CD8-positive, alpha-beta memory T cell (primary cell): Measurements from ENCODE around the gene EMX1. TPM values are rescaled to one million over a fixed set of nuclear protein-coding genes. Genes with fewer than 3 reads are reported as not detected.

Experiments
- CTCF ChIA-PET: fragments of 350-600 bp; sonication (Branson Sonifier 250); formaldehyde crosslinking; loops from one replicate; lab custom pipeline; 2021; ENCODE audit warnings: antibody characterized with exemption; lab: Charles Lee
- POLR2A ChIA-PET: fragments of 350-600 bp; sonication (Branson Sonifier 250); formaldehyde crosslinking; loops from one replicate; lab custom pipeline; 2021; ENCODE audit warnings: antibody characterized with exemption; lab: Charles Lee
- DNase-seq, 5 donors: peaks; one replicate each; pipeline versions ENCODE4 v3.0.0 to v3.0.0-alpha.2; 2020 to 2022; ENCODE audit warnings: mixed read lengths in 1 of 5
- H3K27ac ChIP-seq: one replicate; pipeline ENCODE4 v1.7.0; 2013; ENCODE audit warnings: low read depth, mild to moderate bottlenecking, low read length, moderate library complexity
- H3K27me3 ChIP-seq: 2 replicates; pipeline ENCODE4 v1.7.0; 2013; ENCODE audit warnings: low read length, mild to moderate bottlenecking; ENCODE audit not compliant: insufficient read depth, poor library complexity, severe bottlenecking
- H3K36me3 ChIP-seq: 2 replicates; pipeline ENCODE4 v1.7.0; 2013; ENCODE audit warnings: mild to moderate bottlenecking, low read length, moderate library complexity; ENCODE audit not compliant: insufficient read depth
- H3K4me1 ChIP-seq: 2 replicates; pipeline ENCODE4 v1.7.0; 2013; ENCODE audit warnings: mild to moderate bottlenecking, low read length, moderate library complexity; ENCODE audit not compliant: insufficient read depth
- H3K4me3 ChIP-seq: 2 replicates; pipeline ENCODE4 v1.7.0; 2013; ENCODE audit warnings: mild to moderate bottlenecking, low read length
- H3K9me3 ChIP-seq: 2 replicates; pipeline ENCODE4 v1.7.0; 2013; ENCODE audit warnings: mild to moderate bottlenecking, low read length
- H3K27ac Mint-ChIP-seq, 8 donors: one replicate each; pipeline ENCODE4 v1.8.0; 2020 to 2021; ENCODE audit warnings: mixed read lengths in 8 of 8, mild to moderate bottlenecking in 6 of 8, inconsistent platforms in 3 of 8, moderate library complexity in 3 of 8
- H3K27me3 Mint-ChIP-seq, 2 donors: one replicate each; pipeline ENCODE4 v1.8.0; 2020 to 2021; ENCODE audit warnings: mixed read lengths in 2 of 2, mild to moderate bottlenecking in 1 of 2, moderate library complexity in 1 of 2
- H3K36me3 Mint-ChIP-seq, 3 donors: one replicate each; pipeline ENCODE4 v1.8.0; 2020 to 2021; ENCODE audit warnings: mixed read lengths in 3 of 3, inconsistent platforms in 1 of 3, mild to moderate bottlenecking in 1 of 3
- H3K4me1 Mint-ChIP-seq, 3 donors: one replicate each; pipeline ENCODE4 v1.8.0; 2020 to 2021; ENCODE audit warnings: mixed read lengths in 3 of 3, inconsistent platforms in 1 of 3, mild to moderate bottlenecking in 1 of 3
- H3K4me3 Mint-ChIP-seq, 7 donors: one replicate each; pipeline ENCODE4 v1.8.0; 2020 to 2021; ENCODE audit warnings: mixed read lengths in 7 of 7, mild to moderate bottlenecking in 6 of 7, moderate library complexity in 4 of 7, inconsistent platforms in 2 of 7
- H3K9me3 Mint-ChIP-seq, 5 donors: one replicate each; pipeline ENCODE4 v1.8.0; 2020 to 2022; ENCODE audit warnings: mixed read lengths in 5 of 5, mild to moderate bottlenecking in 3 of 5, moderate library complexity in 2 of 5, inconsistent platforms in 1 of 5
- polyA plus RNA-seq: library from polyadenylated mRNA; unstranded; fragments of 300-500 nt; fragmentation: Illumina TruSeq; gene quantifications from one replicate; pipeline ENCODE4 v1.2.3, GENCODE V29; 2021
- total RNA-seq, 2 experiments: library from RNA; stranded (reverse); gene quantifications; one replicate each; pipeline ENCODE4 v1.2.3, GENCODE V29; 2021

The EMX1 gene
- total and polyA plus RNA-seq, 3 experiments from 2014 or later: 0.57 to 0.82 TPM; not detected in 1

DNA sequence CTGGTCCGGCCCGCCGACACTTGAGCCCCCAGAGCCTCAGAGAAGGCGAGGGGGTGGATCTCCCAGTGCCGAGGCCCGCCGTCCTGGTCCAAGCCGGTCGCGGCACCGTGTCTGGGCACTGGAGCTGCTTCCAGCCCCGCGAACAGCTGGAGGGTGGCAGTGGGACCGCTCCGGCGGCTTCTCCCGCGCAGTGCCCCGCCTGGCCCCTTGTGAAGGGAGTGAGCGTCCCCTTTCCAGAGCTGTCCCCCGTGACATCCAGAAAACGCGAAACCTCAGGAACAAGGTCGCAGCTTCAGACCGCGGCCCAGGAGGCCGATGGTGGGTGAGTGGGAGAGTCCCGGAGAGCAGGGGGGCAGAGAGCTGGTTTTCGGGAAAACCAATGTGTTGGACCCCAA is 579 bp upstream of the EMX1 start:
- peaks cover 44% of the 10 kb centered on the region for H3K4me1 ChIP-seq
- no peaks in the 10 kb centered on the region for H3K9me3 ChIP-seq
- ChIA-PET CTCF (interaction anchor here (1.3 kb wide), 1 partner anchor 30 kb away, joined by 7 read pairs; the partner anchor contains the start of gene SPR), POLR2A (no interaction called here)
- peaks cover 76% of the 10 kb centered on the region for H3K27me3 ChIP-seq
- peak overlapping the region; percentile 58 for H3K4me3 ChIP-seq
- H3K27ac ChIP-seq: no peak overlapping the region
- peak overlapping the region; percentile 74 to 92 (median 79) for H3K4me3 Mint-ChIP-seq
- no peak for DNase-seq
- H3K27me3 Mint-ChIP-seq: peaks cover 55 to 71% of the 10 kb centered on the region in 2 donors
- no peak overlapping the region for H3K27ac Mint-ChIP-seq
- peaks cover 27 to 49% (median 35%) of the 10 kb centered on the region in 3 donors for H3K4me1 Mint-ChIP-seq
- peaks cover 0 to 2% (median 0%) of the 10 kb centered on the region in 5 donors for H3K9me3 Mint-ChIP-seq
- no peaks in the 10 kb centered on the region for H3K36me3 ChIP-seq
- no peaks in the 10 kb centered on the region for H3K36me3 Mint-ChIP-seq

DNA sequence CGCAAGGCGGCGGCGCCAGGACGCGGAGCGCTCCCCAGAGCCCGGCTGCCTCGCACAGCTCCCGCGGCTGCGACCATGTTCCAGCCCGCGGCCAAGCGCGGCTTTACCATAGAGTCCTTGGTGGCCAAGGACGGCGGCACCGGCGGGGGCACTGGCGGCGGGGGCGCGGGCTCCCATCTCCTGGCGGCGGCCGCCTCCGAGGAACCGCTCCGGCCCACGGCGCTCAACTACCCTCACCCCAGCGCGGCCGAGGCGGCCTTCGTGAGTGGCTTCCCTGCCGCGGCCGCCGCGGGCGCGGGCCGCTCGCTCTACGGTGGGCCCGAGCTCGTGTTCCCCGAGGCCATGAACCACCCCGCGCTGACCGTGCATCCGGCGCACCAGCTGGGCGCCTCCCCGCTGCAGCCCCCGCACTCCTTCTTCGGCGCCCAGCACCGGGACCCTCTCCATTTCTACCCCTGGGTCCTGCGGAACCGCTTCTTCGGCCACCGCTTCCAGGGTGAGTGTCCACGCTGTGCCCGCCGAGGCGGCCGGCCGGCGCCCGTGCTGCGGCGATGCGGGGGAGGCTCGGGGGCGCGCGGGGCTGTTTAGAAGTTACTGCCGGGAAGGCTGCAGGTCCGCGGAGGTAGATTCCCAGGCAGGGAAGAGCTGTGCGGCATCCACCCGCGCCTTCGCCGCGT is 696 bp downstream of the EMX1 start:
- CTCF ChIA-PET: interaction anchor here (1.7 kb wide), 1 partner anchor 25 kb away, joined by 5 read pairs; no protein-coding TSS in a partner anchor
- Histone ChIP-seq H3K4me3 (no peak overlapping the region), H3K4me1 (peaks cover 44% of the 10 kb centered on the region), H3K27me3 (peaks cover 86% of the 10 kb centered on the region), H3K27ac (no peak overlapping the region), H3K9me3 (no peaks in the 10 kb centered on the region), H3K36me3 (no peaks in the 10 kb centered on the region)
- Mint-ChIP-seq H3K4me3 (peak overlapping the region in 4 of 7 donors; percentile 69 to 78 (median 76)), H3K36me3 (no peaks in the 10 kb centered on the region), H3K27me3 (peaks cover 66 to 73% of the 10 kb centered on the region in 2 donors), H3K9me3 (peaks cover 0 to 2% (median 0%) of the 10 kb centered on the region in 5 donors), H3K27ac (peak overlapping the region in 1 of 8 donors; percentile 19), H3K4me1 (peaks cover 27 to 49% (median 35%) of the 10 kb centered on the region in 3 donors)
- DNase-seq: no peak
- POLR2A ChIA-PET: no interaction called here

DNA sequence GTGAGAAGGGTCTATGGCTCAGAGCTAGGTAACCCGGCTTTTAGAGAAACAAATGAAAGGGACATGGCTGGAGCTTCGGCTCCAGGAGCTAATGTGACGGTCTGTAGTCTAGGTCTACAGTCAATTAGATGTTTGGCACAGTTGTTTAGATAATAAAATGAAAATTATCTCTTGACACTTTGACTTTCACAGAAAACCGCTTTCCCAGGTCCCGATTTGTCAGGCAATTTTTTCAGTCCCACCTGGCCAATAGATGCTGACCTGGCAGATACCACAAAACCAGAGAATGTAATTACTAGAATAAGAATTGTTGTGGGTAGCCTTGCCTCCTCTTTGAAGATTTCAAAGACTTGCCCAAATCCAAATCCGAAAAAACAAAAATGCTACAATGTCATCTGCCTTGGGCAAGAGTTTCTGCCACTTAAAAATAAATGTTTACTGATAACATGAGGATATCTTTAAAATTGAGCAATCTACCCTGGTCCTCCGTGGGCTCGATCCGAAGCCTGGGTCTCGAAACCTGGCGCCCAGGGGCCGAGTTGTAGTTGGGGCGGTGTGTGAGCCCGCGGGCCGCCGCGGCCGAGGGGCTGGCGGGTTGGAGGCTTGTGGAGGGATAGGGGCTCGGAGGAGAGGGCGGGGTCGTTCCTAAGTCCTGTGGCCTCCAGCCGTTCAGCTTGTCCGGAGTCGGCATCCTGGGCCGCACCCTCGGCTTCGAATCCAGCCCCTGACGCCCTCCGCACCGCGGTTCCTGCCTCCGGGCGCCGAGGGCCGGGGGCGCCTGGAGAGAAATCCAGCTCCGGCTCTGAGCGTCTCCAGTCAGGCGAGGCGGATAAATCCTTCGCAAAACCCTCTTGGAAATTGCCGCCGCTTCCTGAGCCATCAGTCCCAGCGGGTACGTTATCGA is 2.3 kb downstream of the EMX1 start:
- CTCF ChIA-PET: no interaction called here

DNA sequence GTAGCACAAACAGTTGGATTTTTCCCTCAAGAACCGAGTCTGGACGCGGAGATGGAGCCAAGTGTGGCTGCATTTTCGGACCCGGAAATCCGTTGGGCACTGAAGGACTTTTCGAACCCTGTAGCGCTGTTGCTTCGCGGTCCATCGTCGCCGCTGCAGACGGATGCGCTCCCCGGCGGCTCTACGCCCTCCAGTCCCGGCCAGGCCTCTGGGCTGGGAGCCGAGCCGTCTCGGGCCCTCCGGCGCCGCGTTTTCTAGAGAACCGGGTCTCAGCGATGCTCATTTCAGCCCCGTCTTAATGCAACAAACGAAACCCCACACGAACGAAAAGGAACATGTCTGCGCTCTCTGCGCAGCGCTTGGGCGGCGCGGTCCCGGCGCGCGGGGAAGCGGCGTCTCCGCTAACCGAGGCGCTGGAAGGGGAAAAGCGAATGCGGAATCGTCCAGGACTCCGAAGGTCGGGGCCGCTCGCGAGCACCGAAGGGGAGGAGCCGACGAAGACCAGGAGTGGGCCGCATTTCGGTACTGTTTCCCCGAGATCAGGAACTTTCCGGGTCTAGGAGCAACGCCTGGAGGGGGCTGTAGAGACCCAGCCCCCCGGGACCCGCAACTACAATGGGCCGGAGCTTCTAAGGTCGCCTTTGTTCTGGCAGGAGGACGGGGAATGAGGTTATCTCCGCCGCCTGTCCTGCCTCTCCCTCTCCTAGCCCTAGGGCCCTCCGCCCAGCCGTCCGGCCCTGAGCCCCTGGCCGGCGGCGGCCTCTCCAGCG is 3.2 kb downstream of the EMX1 start:
- Histone ChIP-seq H3K4me1 (peaks cover 36% of the 10 kb centered on the region), H3K27ac (no peak overlapping the region), H3K4me3 (peak overlapping the region; percentile 26), H3K36me3 (no peaks in the 10 kb centered on the region), H3K9me3 (no peaks in the 10 kb centered on the region), H3K27me3 (peaks cover 72% of the 10 kb centered on the region)
- peaks cover 21 to 48% (median 25%) of the 10 kb centered on the region in 3 donors for H3K4me1 Mint-ChIP-seq
- H3K27me3 Mint-ChIP-seq: peaks cover 59 to 61% of the 10 kb centered on the region in 2 donors
- ChIA-PET CTCF (no interaction called here), POLR2A (no interaction called here)
- no peaks in the 10 kb centered on the region for H3K36me3 Mint-ChIP-seq
- H3K9me3 Mint-ChIP-seq: peaks cover 0 to under 1% (median 0%) of the 10 kb centered on the region in 5 donors
- H3K27ac Mint-ChIP-seq: no peak overlapping the region
- H3K4me3 Mint-ChIP-seq: peak overlapping the region; percentile 30 to 70 (median 52)
- DNase-seq: no peak

More for the DNA sequence above, 2.3 kb downstream of the EMX1 start:
- no peak overlapping the region for H3K27ac Mint-ChIP-seq
- DNase-seq: no peak
- Histone ChIP-seq H3K36me3 (no peaks in the 10 kb centered on the region), H3K4me3 (peak overlapping the region; percentile 26), H3K9me3 (no peaks in the 10 kb centered on the region), H3K4me1 (peaks cover 44% of the 10 kb centered on the region), H3K27ac (no peak overlapping the region), H3K27me3 (peaks cover 75% of the 10 kb centered on the region)
- peaks cover 27 to 51% (median 29%) of the 10 kb centered on the region in 3 donors for H3K4me1 Mint-ChIP-seq
- POLR2A ChIA-PET: interaction anchor here (0.8 kb wide), 1 partner anchor 12 kb away, joined by 3 read pairs; no protein-coding TSS in a partner anchor
- H3K27me3 Mint-ChIP-seq: peaks cover 62 to 67% of the 10 kb centered on the region in 2 donors
- H3K36me3 Mint-ChIP-seq: no peaks in the 10 kb centered on the region
- no peaks in the 10 kb centered on the region for H3K9me3 Mint-ChIP-seq
- peak overlapping the region; percentile 17 to 80 (median 52) for H3K4me3 Mint-ChIP-seq

DNA sequence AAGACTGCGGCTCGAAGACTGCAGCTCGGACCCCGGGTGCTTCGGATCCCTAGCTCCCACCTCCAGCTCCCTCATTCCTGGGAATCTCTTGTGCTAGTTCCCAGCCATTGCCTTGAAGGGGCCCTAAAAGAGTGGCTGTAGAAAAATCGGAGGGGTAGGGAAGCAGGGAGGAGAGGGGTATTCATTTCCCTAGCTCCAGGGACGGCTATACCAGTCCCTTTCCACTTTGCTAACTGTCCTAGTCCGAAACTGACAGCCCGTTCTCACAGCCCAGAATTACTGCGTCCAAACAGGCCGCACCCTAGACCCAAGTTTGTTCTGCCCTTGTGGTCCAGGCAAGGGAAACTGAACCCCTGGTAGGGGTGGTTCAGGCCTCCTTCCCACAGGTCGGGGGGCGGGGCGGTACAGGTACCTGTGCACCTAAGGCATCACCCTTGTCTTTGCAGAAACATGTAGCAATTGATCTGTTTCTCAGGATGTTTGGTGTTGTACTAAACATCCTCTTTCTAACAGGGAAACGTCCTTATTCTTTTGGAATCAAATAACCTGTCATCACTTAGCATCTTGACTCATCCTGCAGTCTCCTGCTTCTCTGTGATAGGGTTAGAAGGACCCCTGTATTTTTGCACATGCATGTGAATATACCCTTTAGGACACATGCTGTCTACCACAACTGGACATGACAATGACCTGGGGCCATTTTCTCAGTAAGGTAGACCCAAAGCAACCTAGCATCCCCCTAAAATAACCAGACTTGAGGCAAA is 4.0 kb downstream of the EMX1 start:
- DNase-seq: no peak
- Mint-ChIP-seq H3K36me3 (no peaks in the 10 kb centered on the region), H3K4me3 (peak overlapping the region in 1 of 7 donors; percentile 54), H3K4me1 (peaks cover 20 to 50% (median 23%) of the 10 kb centered on the region in 3 donors), H3K9me3 (peaks cover 0 to 2% (median 0%) of the 10 kb centered on the region in 5 donors), H3K27me3 (peaks cover 57 to 63% of the 10 kb centered on the region in 2 donors), H3K27ac (peak overlapping the region in 1 of 8 donors; percentile 11)
- peaks cover 31% of the 10 kb centered on the region for H3K4me1 ChIP-seq
- no peak overlapping the region for H3K4me3 ChIP-seq
- CTCF ChIA-PET: no interaction called here
- no peaks in the 10 kb centered on the region for H3K36me3 ChIP-seq
- POLR2A ChIA-PET: no interaction called here
- H3K27me3 ChIP-seq: peaks cover 74% of the 10 kb centered on the region
- H3K27ac ChIP-seq: no peak overlapping the region
- no peaks in the 10 kb centered on the region for H3K9me3 ChIP-seq

DNA sequence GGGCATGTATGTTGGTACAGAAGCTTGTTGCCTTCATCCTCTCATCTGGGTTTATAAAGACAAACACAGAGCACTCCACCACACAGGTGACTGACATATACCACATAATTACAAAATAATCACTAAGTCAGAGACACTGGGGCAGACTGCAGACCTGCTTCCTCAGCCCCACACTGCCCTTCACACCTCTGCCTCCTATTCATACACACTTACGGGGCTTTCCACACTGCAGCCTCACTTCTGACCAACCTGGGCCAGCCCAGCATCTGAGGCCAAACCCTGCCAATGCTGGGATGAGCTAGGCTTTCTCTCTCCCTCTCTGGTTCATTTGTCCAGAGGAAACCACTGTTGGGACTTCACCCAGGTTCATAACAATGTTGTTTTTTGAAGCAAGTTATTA is 4.5 kb downstream of the EMX1 start:
- Mint-ChIP-seq H3K9me3 (peaks cover 0 to 2% (median 0%) of the 10 kb centered on the region in 5 donors), H3K27me3 (peaks cover 55 to 62% of the 10 kb centered on the region in 2 donors), H3K36me3 (no peaks in the 10 kb centered on the region), H3K4me1 (peaks cover 17 to 45% (median 20%) of the 10 kb centered on the region in 3 donors), H3K27ac (no peak overlapping the region), H3K4me3 (peak overlapping the region in 1 of 7 donors; percentile 16)
- no peaks in the 10 kb centered on the region for H3K36me3 ChIP-seq
- ChIA-PET POLR2A (no interaction called here), CTCF (no interaction called here)
- DNase-seq: no peak
- peaks cover 25% of the 10 kb centered on the region for H3K4me1 ChIP-seq
- no peaks in the 10 kb centered on the region for H3K9me3 ChIP-seq
- H3K27ac ChIP-seq: no peak overlapping the region
- H3K27me3 ChIP-seq: peaks cover 74% of the 10 kb centered on the region
- H3K4me3 ChIP-seq: no peak overlapping the region

DNA sequence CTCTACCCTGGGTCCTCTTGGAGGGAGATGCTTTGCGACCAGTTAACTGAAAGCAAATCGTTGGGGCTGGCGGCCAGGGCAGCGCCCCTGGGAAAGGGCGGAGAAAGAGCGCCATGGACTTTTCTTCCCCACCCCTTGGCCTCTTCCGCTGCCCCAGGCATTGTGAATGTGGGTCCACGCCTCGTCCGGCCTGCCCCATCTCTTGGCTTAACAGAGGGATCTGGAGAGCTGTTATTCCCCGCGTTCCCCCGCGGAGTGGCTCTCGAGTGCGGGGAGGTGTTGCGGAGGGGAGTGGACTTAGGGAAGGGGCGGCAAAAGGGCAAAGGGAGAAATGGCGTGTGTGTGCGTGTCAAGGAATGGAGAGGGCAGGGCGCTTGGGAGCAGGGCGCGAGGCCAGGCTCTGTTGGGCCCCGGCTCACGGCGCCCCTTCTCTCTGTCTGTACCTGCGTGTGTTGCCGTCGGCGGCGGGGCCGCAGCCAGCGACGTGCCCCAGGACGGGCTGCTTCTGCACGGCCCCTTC is 6.6 kb downstream of the EMX1 start:
- Histone ChIP-seq H3K27ac (no peak overlapping the region), H3K27me3 (peaks cover 76% of the 10 kb centered on the region), H3K4me1 (peaks cover 13% of the 10 kb centered on the region), H3K4me3 (no peak overlapping the region), H3K9me3 (no peaks in the 10 kb centered on the region), H3K36me3 (no peaks in the 10 kb centered on the region)
- Mint-ChIP-seq H3K27ac (no peak overlapping the region), H3K27me3 (peaks cover 46 to 55% of the 10 kb centered on the region in 2 donors), H3K4me3 (peak overlapping the region in 3 of 7 donors; percentile 19 to 51 (median 48)), H3K36me3 (no peaks in the 10 kb centered on the region), H3K9me3 (peaks cover 0 to 2% (median 0%) of the 10 kb centered on the region in 5 donors), H3K4me1 (peaks cover 8 to 36% (median 13%) of the 10 kb centered on the region in 3 donors)
- DNase-seq: no peak
- POLR2A ChIA-PET: no interaction called here
- CTCF ChIA-PET: no interaction called here
